Activated CD4-positive, alpha-beta T cell treated with anti-CD3 and anti-CD28 coated beads, Interleukin-2, Interleukin-6, amounts not matched to agents 100 ng/mL and 50 ng/mL, durations not matched to agents 16 hours and 8 hours (primary cell): Measurements from ENCODE around the gene CASP12.
"Not testable (repeated sequence)": the region's sequence is repeated elsewhere in the genome, so short reads cannot be mapped to it uniquely, and the experiment has no call there.

Source experiments
- DNase-seq: peaks from one replicate; pipeline ENCODE4 v3.0.0-alpha.2; 2020

Gene CASP12

GRCh38 chr11:104897891-104898684 is at the start of gene CASP12:
Gene CASP12 (minus strand): TSS chr11:104898460.
- DNase-seq, result peak; percentile 21

GRCh38 chr11:104946907-104947306 is 48.6 kb upstream of the CASP12 start:
- DNase-seq, result peak; percentile 57

DNA sequence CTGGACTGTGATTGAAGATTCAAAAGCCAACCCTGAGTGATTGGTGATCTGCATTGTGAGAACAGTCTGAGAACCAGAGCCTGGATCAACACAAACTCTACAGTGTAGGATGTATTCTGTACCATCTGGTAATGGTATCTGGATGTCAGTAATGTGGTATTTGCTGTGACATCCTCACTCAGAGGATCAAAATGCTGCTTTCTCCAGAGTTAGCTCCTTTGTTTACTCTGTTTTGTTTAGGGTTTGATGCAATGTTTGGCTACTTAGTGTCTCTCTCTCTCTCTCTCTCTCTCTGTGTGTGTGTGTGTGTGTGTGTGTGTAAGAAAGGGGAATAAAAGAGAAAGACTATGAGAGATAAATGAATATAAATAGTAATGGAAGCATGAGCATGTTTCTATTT is 45.8 kb upstream of the CASP12 start:
- DNase-seq, result no peak

- no peak for DNase-seq
Measured at GRCh38 chr11:104943561-104943960, 45.3 kb upstream of the CASP12 start.

DNA sequence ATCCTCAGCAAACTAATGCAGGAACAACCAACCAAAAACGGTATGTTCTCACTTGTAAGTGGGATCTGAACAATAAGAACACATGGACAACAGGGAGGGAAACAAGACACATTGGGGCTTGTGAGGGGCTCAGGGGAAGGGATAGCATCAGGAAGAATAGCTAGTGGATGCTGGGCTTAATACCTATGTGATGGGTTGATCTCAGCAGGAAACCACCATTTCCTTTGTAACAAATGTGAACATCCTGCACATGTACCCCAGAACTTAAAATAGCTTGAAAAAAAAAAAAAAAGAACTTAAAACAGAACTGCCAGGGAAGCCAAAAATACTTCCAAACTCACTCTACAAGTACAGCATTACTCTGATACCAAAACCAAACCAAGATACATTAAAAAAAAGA is 36.3 kb upstream of the CASP12 start:
- no peak for DNase-seq

- not testable (repeated sequence) for DNase-seq
Measured at GRCh38 chr11:104934073-104934472, 35.8 kb upstream of the CASP12 start.

- DNase-seq, result no peak
Measured at GRCh38 chr11:104928811-104929210, 30.6 kb upstream of the CASP12 start.

GRCh38 chr11:104926771-104927611 is 28.7 kb upstream of the CASP12 start:
- no peak for DNase-seq

DNA sequence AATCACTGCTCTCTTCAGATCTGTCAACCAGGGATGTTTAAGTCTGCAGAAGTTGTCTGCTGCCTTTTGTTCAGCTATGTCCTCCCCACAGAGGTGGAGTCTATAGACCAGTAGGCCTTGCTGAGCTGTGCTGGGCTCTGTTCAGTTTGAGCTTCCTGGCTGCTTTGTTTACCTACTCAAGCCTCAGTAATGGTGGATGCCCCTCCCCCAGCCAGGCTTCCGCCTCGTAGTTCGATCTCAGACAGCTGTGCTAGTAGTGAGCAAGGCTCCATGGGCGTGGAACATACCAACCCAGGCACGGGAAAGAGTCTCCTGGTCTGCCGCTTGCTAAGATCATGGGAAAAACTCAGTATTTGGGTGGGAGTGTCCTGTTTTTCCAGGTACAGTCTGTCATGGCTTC is 27.6 kb upstream of the CASP12 start:
- DNase-seq, result no peak

- DNase-seq, result peak; percentile 33
Measured at GRCh38 chr11:104918113-104918824, 20.0 kb upstream of the CASP12 start.

- no peak for DNase-seq
Measured at GRCh38 chr11:104917271-104918112, 19.2 kb upstream of the CASP12 start.

DNA sequence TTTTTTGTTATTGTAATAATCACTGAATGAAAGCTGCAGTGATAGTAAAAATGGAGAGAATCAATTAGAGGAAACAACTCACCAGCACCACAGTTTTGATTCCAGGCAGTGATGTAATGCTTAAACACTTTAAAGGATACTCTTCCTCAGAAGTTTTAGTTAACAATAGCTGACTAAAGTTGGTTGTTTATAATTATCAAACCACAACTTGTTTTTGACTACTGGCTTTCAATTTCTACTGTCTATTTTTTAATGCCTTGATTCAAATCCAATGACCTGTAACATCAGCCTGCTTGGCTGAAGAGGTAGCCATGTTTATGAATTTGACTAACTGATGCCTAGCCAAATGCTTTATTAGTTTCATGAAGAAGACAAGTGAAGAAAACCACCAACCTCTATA is 18.2 kb upstream of the CASP12 start:
- no peak for DNase-seq

DNA sequence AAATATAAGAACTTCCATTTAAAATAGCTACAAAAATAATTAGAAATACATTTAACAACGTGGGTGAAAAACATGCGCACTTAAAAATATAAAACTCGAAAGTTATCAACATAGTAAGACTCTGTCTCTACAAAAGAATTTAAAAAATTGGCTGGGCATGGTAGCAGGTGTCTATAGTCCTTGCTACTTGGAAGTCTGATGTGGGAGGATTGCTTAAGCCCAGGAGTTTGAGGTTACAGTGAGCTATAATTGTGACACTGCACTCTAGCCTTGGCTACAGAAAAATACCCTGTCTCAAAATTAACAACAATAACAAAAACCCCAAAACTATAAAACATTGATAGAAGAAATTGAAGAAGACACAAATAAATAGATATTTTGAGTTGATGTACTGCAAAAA is 13.8 kb upstream of the CASP12 start:
- no peak for DNase-seq

GRCh38 chr11:104908186-104908531 is 9.9 kb upstream of the CASP12 start:
- DNase-seq, result no peak

- DNase-seq, result peak; percentile 82
Measured at GRCh38 chr11:104907521-104908185, 9.4 kb upstream of the CASP12 start.

GRCh38 chr11:104905271-104905670 is 7.0 kb upstream of the CASP12 start:
- no peak for DNase-seq

DNA sequence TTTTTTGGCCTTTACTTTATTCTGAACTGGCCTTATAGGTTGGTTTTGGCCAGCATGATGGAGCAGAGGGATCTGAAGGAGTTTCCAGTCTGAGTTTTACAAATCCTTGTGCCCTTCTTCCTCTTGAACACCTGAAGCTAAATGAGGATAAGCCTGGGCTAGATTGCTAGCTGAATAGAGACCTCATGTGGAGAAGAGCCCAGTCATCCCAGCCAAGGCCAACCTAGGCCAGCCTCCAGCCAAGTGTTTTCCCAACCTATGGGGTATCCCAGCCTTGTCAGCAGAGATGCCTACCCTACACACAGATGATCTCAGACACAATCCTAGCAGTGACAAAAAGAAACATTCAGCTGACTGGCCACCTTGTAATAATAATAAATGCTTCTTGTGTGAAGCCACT is 966 bp upstream of the CASP12 start:
- DNase-seq, result no peak

DNA sequence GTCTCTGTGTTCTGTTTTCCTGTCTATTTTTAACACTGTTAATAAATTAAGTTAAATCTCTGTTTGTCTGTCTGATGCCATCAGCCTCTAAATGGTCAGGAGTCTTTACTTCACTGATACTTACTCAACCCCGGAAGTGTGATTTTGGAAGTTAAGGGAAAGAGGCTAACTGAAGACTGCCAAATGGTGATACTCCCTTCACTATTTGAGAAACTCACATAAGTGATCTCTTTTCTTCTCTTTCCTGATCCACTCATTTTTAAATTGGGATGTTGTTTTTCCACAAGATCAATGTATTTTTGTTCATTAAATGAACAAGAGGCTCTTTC is 389 bp upstream of the CASP12 start:
- no peak for DNase-seq

- DNase-seq, result no peak
Measured at GRCh38 chr11:104895634-104896033, 2.6 kb downstream of the CASP12 start.

GRCh38 chr11:104893876-104894275 is 4.4 kb downstream of the CASP12 start:
- DNase-seq, result no peak

DNA sequence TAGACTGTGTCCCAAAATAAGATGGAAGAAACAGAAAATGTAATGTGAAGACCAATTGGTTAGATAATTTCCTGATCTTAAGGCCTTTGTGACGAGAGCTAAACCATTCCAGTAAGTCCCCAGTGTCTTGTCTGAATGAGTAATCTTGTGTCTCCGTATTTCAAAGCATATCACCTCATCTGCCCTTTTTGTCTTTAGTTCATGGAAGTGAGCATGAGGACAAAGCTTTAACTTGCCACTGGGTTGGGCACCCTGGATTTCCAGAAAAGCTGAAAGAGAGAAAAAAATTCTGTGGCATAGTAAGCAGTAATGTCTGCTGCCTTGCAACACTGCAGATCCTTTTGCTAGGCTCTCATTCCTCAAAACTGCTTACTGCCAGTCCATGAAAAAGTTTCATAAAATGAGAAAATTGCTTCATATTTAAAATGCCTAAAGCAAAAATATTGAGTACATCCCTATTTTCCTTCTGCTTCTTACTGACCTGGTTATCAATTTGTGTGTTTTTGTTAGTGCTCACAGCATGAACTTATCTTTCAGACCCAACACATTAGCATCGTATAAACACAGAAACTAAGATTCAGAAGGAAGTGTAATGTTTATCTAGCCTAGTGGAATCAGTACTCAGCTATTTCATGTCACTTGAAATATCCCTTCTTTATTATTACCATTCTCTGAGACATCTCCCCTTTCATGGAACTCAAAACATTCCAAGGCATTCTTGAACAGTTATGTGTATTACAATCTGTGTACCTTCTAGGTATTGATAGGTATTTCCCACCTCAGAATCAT is 5.3 kb downstream of the CASP12 start:
- DNase-seq, result no peak
